GM12874 (cell line): ENCODE data around the gene ZNHIT1.

Experiments
- TF ChIP-seq, protein P1 (sequence below): IDR thresholded peaks from 2 replicates; pipeline ENCODE4 v1.5.1; 2011; ENCODE audit warnings: low read depth, mild to moderate bottlenecking, control low read depth, low read length, moderate library complexity; ENCODE audit not compliant: insufficient read depth

ZNHIT1 gene

GRCh38 chr7:101231644-101232043, 13.7 kb downstream of the ZNHIT1 start:
- TF ChIP-seq, protein P1, sequence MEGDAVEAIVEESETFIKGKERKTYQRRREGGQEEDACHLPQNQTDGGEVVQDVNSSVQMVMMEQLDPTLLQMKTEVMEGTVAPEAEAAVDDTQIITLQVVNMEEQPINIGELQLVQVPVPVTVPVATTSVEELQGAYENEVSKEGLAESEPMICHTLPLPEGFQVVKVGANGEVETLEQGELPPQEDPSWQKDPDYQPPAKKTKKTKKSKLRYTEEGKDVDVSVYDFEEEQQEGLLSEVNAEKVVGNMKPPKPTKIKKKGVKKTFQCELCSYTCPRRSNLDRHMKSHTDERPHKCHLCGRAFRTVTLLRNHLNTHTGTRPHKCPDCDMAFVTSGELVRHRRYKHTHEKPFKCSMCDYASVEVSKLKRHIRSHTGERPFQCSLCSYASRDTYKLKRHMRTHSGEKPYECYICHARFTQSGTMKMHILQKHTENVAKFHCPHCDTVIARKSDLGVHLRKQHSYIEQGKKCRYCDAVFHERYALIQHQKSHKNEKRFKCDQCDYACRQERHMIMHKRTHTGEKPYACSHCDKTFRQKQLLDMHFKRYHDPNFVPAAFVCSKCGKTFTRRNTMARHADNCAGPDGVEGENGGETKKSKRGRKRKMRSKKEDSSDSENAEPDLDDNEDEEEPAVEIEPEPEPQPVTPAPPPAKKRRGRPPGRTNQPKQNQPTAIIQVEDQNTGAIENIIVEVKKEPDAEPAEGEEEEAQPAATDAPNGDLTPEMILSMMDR: no peak

- TF ChIP-seq, protein P1: no peak
Observed at GRCh38 chr7:101232141-101232850, 14.3 kb downstream of the ZNHIT1 start.

- TF ChIP-seq, protein P1: no peak
Observed at GRCh38 chr7:101233907-101234547, 16.1 kb downstream of the ZNHIT1 start.

DNA sequence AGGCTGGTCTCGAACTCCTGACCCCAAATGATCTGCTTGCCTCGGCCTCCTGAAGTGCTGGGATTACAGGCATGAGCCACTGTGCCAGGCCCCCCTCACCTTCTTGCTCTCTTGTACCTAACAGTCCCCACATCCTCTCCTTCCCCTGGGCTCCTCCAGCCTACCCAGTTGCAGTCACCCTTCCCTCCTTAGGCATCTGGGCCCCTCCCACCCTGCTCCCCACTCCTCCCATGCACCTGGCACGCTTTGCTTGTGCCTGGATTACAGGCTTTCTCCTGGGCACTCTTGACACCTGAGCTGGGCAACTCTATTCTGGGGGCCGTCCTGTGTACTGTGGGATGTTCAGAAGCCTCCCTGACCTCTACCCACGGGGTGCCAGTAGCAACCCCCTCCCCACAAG, 16.7 kb downstream of the ZNHIT1 start:
- TF ChIP-seq, protein P1: no peak

DNA sequence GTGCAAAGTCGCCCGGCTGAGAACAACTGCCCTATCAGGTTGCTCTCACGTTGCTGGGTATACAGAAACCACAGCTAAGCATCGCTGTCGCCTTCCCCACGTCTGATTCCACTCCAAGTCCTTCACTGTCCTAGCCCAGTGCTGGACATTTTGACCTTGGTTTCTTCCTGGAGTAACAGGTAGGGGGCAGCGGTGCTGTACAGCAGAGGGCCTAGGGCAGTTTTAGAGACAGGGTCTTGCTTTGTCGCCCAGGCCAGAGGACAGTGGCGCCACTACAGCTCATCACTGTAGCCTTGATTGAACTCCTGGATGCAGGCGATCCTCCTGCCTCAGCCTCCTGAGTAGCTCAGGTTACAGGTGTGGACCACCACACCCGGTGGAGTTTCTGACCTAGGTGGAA, 17.1 kb downstream of the ZNHIT1 start:
- TF ChIP-seq, protein P1: peak; percentile 34; the same call in 1 of the 2 replicates

- TF ChIP-seq, protein P1: no peak
Observed at GRCh38 chr7:101235522-101235921, 17.6 kb downstream of the ZNHIT1 start.

DNA sequence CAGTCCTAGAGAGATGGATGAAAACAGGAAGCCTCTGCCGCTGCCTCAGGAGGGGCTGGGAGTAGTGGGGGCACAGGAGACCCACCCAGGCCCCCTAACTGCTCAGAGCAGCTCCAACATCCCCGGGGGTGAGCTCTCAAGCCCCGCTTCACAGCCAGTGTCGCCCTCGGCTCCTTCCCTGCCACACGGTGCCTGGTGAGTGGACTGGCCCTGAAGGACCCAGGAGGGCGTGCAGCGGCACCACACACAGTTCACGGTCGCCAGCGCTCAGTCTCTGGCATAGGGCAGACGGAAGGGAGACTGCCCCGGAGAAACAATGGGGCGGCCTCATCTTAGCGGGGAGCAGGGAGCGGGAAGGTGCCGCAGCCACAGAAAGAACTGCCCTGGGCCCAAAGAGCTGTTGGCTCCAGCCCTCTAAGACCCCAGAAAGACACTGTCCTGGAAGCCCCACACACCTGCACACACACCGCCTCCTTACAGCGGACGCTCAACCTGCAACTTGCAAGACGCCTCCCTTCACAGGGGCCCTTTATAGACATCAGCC, 18.4 kb downstream of the ZNHIT1 start:
- TF ChIP-seq, protein P1: no peak
